ENCODE results near the gene NAA20. TPM values are rescaled to one million over a fixed set of nuclear protein-coding genes. Genes with fewer than 3 reads are reported as not detected.

NAA20 gene
- polyA plus RNA-seq, 3 donors: 39.4 to 103 (median 94.0) TPM

DNA sequence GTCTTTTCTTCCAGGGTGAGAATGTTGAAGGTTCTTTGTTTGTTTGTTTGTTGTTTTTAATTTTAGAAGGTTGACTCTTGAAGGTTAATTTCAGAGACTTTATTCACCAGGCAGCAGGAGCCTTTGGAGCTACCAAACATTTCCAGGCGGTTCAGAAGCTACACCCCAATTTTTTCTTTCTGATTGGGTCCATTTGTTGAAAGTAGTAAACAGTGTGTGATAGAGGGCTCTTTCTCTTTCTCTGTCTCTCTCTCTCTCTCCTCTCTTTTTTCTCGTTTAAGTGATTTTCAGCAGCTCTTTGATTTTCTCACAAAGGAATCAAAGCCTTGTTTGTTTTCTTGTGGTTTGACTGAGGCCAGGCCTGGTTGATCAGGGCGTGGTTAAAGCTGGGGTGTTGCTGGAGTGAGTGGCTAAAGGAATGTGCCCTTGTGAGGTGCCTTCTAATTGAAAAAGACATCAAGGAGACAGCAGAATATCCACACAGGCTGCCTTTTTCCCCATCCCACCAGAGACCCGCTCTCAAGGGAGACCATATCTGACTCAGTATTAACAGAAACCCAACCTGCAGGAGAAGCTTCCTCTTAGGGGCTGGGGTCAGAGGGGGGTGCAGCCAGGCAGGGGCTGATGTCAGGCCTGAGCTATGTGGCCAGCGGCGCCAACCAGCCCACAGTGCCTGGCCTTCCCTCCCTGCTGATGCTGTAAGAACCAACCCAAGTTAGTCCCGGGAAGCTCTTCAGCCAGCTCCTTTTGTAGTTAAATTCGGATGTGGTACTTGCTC, 40.4 kb upstream of the NAA20 start:
- peak overlapping the region; percentile 77 for H3K4me2 ChIP-seq (replicated peaks; ENCODE audit: extremely low read depth, low read length, poor library complexity, severe bottlenecking)
- H3K27me3 Mint-ChIP-seq (ENCODE audit: low read depth in 3 of 3): peaks cover 0 to 3% (median 1%) of the 10 kb centered on the region in 3 donors
- H3K4me1 ChIP-seq (ENCODE audit: control insufficient read depth in 1 of 2, insufficient read depth in 2 of 2, low read length in 2 of 2): peaks cover 68 to 77% of the 10 kb centered on the region in 2 donors
- peaks cover 56 to 74% of the 10 kb centered on the region in 2 donors for H3K36me3 Mint-ChIP-seq
- no peaks in the 10 kb centered on the region for H3K9me3 ChIP-seq (replicated peaks in 1 of 2; ENCODE audit: control insufficient read depth in 1 of 2, insufficient read depth in 1 of 2, low read length in 2 of 2)
- peak overlapping the region; percentile 65 to 76 for H3K4me3 Mint-ChIP-seq
- no peaks in the 10 kb centered on the region for H3K27me3 ChIP-seq (ENCODE audit: control insufficient read depth in 2 of 2, insufficient read depth in 2 of 2, low read length in 2 of 2)
- peaks cover 76% of the 10 kb centered on the region for H3K4me1 Mint-ChIP-seq
- H3K4me3 ChIP-seq (replicated peaks in 1 of 3; ENCODE audit: low read depth in 2 of 3, low read length in 3 of 3): peak overlapping the region; percentile 14 to 69 (median 55)
- TF ChIP-seq CTCF (IDR thresholded peaks at IDR 0.05): no peak
- H3K27ac ChIP-seq (ENCODE audit: low read depth in 1 of 2, low read length in 2 of 2): peak overlapping the region; percentile 43 to 89
- WGBS (ENCODE audit: insufficient coverage): 63% methylated on average over 2 of the region's 8 CpGs
- H4K20me1 ChIP-seq (ENCODE audit: insufficient read depth, low read length): peaks cover 35% of the 10 kb centered on the region
- intact Hi-C loops (cut with micrococcal nuclease): loop anchor here in 1 of 2 donors (5.0 kb wide), 2 partner anchors 39 to 69 kb away; no protein-coding TSS in a partner anchor
- H3K36me3 ChIP-seq (replicated peaks in 1 of 2; ENCODE audit: control insufficient read depth in 1 of 2, insufficient read depth in 2 of 2, low read length in 2 of 2): peaks cover 32 to 64% of the 10 kb centered on the region in 2 donors
- peak in 2 of 3 donors; percentile 41 to 55 for DNase-seq
- H3K79me2 ChIP-seq (ENCODE audit: insufficient read depth, low read length): peaks cover 70% of the 10 kb centered on the region
- peaks cover 0 to 2% (median 0%) of the 10 kb centered on the region in 7 donors for H3K9me3 Mint-ChIP-seq
- H3K9ac ChIP-seq (ENCODE audit: insufficient read depth, low read length, poor library complexity, severe bottlenecking): peak overlapping the region; percentile 49
- H2AFZ ChIP-seq (ENCODE audit: insufficient read depth, low read depth, low read length, poor library complexity, severe bottlenecking): peak overlapping the region; percentile 39
- H3K27ac Mint-ChIP-seq: peak overlapping the region; percentile 86 to 96 (median 92)

- no peaks in the 10 kb centered on the region for H3K9me3 ChIP-seq (replicated peaks in 1 of 2; ENCODE audit: control insufficient read depth in 1 of 2, insufficient read depth in 1 of 2, low read length in 2 of 2)
- intact Hi-C loops (cut with micrococcal nuclease): loop anchor here in 1 of 2 donors (5.0 kb wide), 2 partner anchors 40 to 70 kb away; no protein-coding TSS in a partner anchor
- Mint-ChIP-seq H3K4me3 (peak overlapping the region; percentile 34 to 65), H3K36me3 (peaks cover 55 to 74% of the 10 kb centered on the region in 2 donors), H3K9me3 (peaks cover 0 to 2% (median 0%) of the 10 kb centered on the region in 7 donors), H3K4me1 (peaks cover 70% of the 10 kb centered on the region), H3K27ac (peak overlapping the region; percentile 83 to 95 (median 92)), H3K27me3 (ENCODE audit: low read depth in 3 of 3) (peaks cover 0 to 3% (median 1%) of the 10 kb centered on the region in 3 donors)
- peak overlapping the region; percentile 43 to 89 for H3K27ac ChIP-seq (ENCODE audit: low read depth in 1 of 2, low read length in 2 of 2)
- H3K4me1 ChIP-seq (ENCODE audit: control insufficient read depth in 1 of 2, insufficient read depth in 2 of 2, low read length in 2 of 2): peaks cover 63 to 71% of the 10 kb centered on the region in 2 donors
- DNase-seq: no peak
- H3K79me2 ChIP-seq (ENCODE audit: insufficient read depth, low read length): peaks cover 76% of the 10 kb centered on the region
- H3K27me3 ChIP-seq (ENCODE audit: control insufficient read depth in 2 of 2, insufficient read depth in 2 of 2, low read length in 2 of 2): no peaks in the 10 kb centered on the region
- WGBS (ENCODE audit: insufficient coverage): 83% methylated on average over 3 of the region's 5 CpGs
- peak overlapping the region; percentile 33 for H3K9ac ChIP-seq (ENCODE audit: insufficient read depth, low read length, poor library complexity, severe bottlenecking)
- peak overlapping the region in 2 of 3 experiments; percentile 55 to 69 for H3K4me3 ChIP-seq (replicated peaks in 1 of 3; ENCODE audit: low read depth in 2 of 3, low read length in 3 of 3)
- no peak overlapping the region for H2AFZ ChIP-seq (ENCODE audit: insufficient read depth, low read depth, low read length, poor library complexity, severe bottlenecking)
- no peak for TF ChIP-seq CTCF (IDR thresholded peaks at IDR 0.05)
- H3K36me3 ChIP-seq (replicated peaks in 1 of 2; ENCODE audit: control insufficient read depth in 1 of 2, insufficient read depth in 2 of 2, low read length in 2 of 2): peaks cover 32 to 64% of the 10 kb centered on the region in 2 donors
- peaks cover 41% of the 10 kb centered on the region for H4K20me1 ChIP-seq (ENCODE audit: insufficient read depth, low read length)
- H3K4me2 ChIP-seq (replicated peaks; ENCODE audit: extremely low read depth, low read length, poor library complexity, severe bottlenecking): peak overlapping the region; percentile 77
Measured at GRCh38 chr20:19977373-19977770, 39.8 kb upstream of the NAA20 start.
